CD14-positive monocyte (primary cell): ENCODE measurements around the gene TRAF1. TPM values are rescaled to one million over a fixed set of nuclear protein-coding genes. Genes with fewer than 3 reads are reported as not detected.
A peak's percentile ranks its signal among the peaks of the same experiment; 100 is the strongest.

ENCODE experiments used
- DNase-seq, 3 donors: peaks; one replicate each; pipeline ENCODE4 v3.0.0-alpha.2; 2011 to 2022
- H2AFZ ChIP-seq: 2 replicates; pipeline ENCODE4 v1.6.0; 2012; ENCODE audit warnings: mild to moderate bottlenecking, low read depth, low read length, inconsistent platforms; ENCODE audit not compliant: insufficient read depth, poor library complexity, severe bottlenecking
- H3K27ac ChIP-seq, 2 donors: 1 replicate in 1 of 2; 2 replicates in 1 of 2; pipeline ENCODE4 v1.5.1; 2012 to 2013; ENCODE audit warnings: low read length in 2 of 2, control low read depth in 1 of 2, inconsistent platforms in 1 of 2, low read depth in 1 of 2, mild to moderate bottlenecking in 1 of 2
- H3K27me3 ChIP-seq, 2 donors: one replicate each; pipeline versions ENCODE4 v1.6.0 to v1.6.1; 2011 to 2013; ENCODE audit warnings: low read length in 2 of 2; ENCODE audit not compliant: control insufficient read depth in 2 of 2, insufficient read depth in 2 of 2
- H3K36me3 ChIP-seq, 2 donors: replicated peaks in 1 of 2; 1 replicate in 1 of 2; 2 replicates in 1 of 2; pipeline versions ENCODE4 v1.5.1 to v1.6.1; 2012 to 2013; ENCODE audit warnings: low read length in 2 of 2, control low read depth in 1 of 2, inconsistent platforms in 1 of 2, mild to moderate bottlenecking in 1 of 2; ENCODE audit not compliant: insufficient read depth in 2 of 2, control insufficient read depth in 1 of 2
- H3K4me1 ChIP-seq, 2 donors: 1 replicate in 1 of 2; 2 replicates in 1 of 2; pipeline versions ENCODE4 v1.5.1 to v1.6.1; 2012 to 2013; ENCODE audit warnings: low read length in 2 of 2, control low read depth in 1 of 2, inconsistent platforms in 1 of 2, mild to moderate bottlenecking in 1 of 2, moderate library complexity in 1 of 2; ENCODE audit not compliant: insufficient read depth in 2 of 2, control insufficient read depth in 1 of 2
- H3K4me2 ChIP-seq: replicated peaks from 2 replicates; pipeline ENCODE3; 2012; ENCODE audit warnings: low read length, moderate library complexity, mild to moderate bottlenecking; ENCODE audit not compliant: poor library complexity, severe bottlenecking; ENCODE audit errors: extremely low read depth
- H3K4me3 ChIP-seq, 3 experiments: fragments of 200-600 bp in 1 of 3; sonication (generic) in 1 of 3; replicated peaks in 1 of 3; 1 replicate in 2 of 3; 2 replicates in 1 of 3; pipeline ENCODE4 v1.5.1; 2011 to 2013; ENCODE audit warnings: low read length in 3 of 3, mild to moderate bottlenecking in 3 of 3, control low read depth in 2 of 3, low read depth in 2 of 3, inconsistent platforms in 1 of 3, moderate library complexity in 1 of 3
- H3K79me2 ChIP-seq: 2 replicates; pipeline ENCODE4 v1.6.0; 2012; ENCODE audit warnings: mild to moderate bottlenecking, control low read depth, inconsistent platforms, low read length, moderate library complexity; ENCODE audit not compliant: insufficient read depth
- H3K9ac ChIP-seq: 2 replicates; pipeline ENCODE4 v1.6.0; 2017; ENCODE audit warnings: low read length, mild to moderate bottlenecking; ENCODE audit not compliant: insufficient read depth, poor library complexity, severe bottlenecking
- H3K9me3 ChIP-seq, 2 donors: replicated peaks in 1 of 2; 1 replicate in 1 of 2; 2 replicates in 1 of 2; pipeline versions ENCODE4 v1.5.1 to v1.6.1; 2012 to 2013; ENCODE audit warnings: low read length in 2 of 2, control low read depth in 1 of 2; ENCODE audit not compliant: control insufficient read depth in 1 of 2, insufficient read depth in 1 of 2
- H4K20me1 ChIP-seq: 2 replicates; pipeline ENCODE4 v1.6.0; 2012; ENCODE audit warnings: mild to moderate bottlenecking, low read length, control low read depth, moderate library complexity; ENCODE audit not compliant: insufficient read depth
- H3K27ac Mint-ChIP-seq, 7 donors: one replicate each; pipeline ENCODE4 v1.8.0; 2020; ENCODE audit warnings: mild to moderate bottlenecking in 7 of 7, mixed read lengths in 7 of 7, moderate library complexity in 6 of 7, inconsistent platforms in 2 of 7
- H3K27me3 Mint-ChIP-seq, 3 donors: one replicate each; pipeline ENCODE4 v1.8.0; 2021 to 2022; ENCODE audit warnings: low read depth in 3 of 3, mild to moderate bottlenecking in 3 of 3, mixed read lengths in 3 of 3, moderate library complexity in 3 of 3, inconsistent platforms in 1 of 3
- H3K36me3 Mint-ChIP-seq, 2 donors: one replicate each; pipeline ENCODE4 v1.8.0; 2020; ENCODE audit warnings: mixed read lengths in 2 of 2, inconsistent platforms in 1 of 2, mild to moderate bottlenecking in 1 of 2
- H3K4me1 Mint-ChIP-seq: one replicate; pipeline ENCODE4 v1.8.0; 2020; ENCODE audit warnings: mild to moderate bottlenecking, mixed read lengths
- H3K4me3 Mint-ChIP-seq, 2 donors: one replicate each; pipeline ENCODE4 v1.8.0; 2020; ENCODE audit warnings: mild to moderate bottlenecking in 2 of 2, mixed read lengths in 2 of 2, moderate library complexity in 1 of 2
- H3K9me3 Mint-ChIP-seq, 7 donors: one replicate each; pipeline ENCODE4 v1.8.0; 2020 to 2022; ENCODE audit warnings: mixed read lengths in 7 of 7, mild to moderate bottlenecking in 6 of 7, moderate library complexity in 6 of 7, inconsistent platforms in 2 of 7
- CTCF ChIP-seq: fragments of 200-600 bp; IDR thresholded peaks from one replicate; pipeline ENCODE4 v1.8.0; 2022; ENCODE audit warnings: antibody characterized with exemption, mild to moderate bottlenecking
- WGBS: methylation state at CpG from one replicate; pipeline ENCODE4 v1.1.5; 2013; ENCODE audit warnings: missing lambda C conversion rate; ENCODE audit not compliant: insufficient coverage; 5-methylcytosine and 5-hydroxymethylcytosine counted together
- intact Hi-C, 2 donors: fragments of 100-400 bp; cut with micrococcal nuclease; formaldehyde crosslinking; loops; one replicate each; pipeline versions ENCODE4 v1.15.0 to v1.15.1; 2023
- polyA plus RNA-seq, 3 donors: library from polyadenylated mRNA; depleted of rRNA in 1 of 3; unstranded in 2 of 3; stranded (reverse) in 1 of 3; fragments of 300-500 nt in 2 of 3; fragments of >200 nt in 1 of 3; fragmentation: Illumina TruSeq in 2 of 3; gene quantifications; 1 replicate in 2 of 3; 2 replicates in 1 of 3; pipeline ENCODE4 v1.2.3, GENCODE V29; 2012 to 2021

Gene TRAF1
- polyA plus RNA-seq, 3 donors, result 0.15 to 22.8 (median 0.74) TPM

- H3K9me3 Mint-ChIP-seq, result no peaks in the 10 kb centered on the region
- H4K20me1 ChIP-seq, result no peaks in the 10 kb centered on the region
- H3K9ac ChIP-seq, result no peak overlapping the region
- no peak for DNase-seq
- 94% methylated on average over 3 of the region's 3 CpGs for WGBS
- peaks cover 36 to 45% of the 10 kb centered on the region in 2 donors for H3K36me3 Mint-ChIP-seq
- no peaks in the 10 kb centered on the region for H3K27me3 Mint-ChIP-seq
- H3K4me3 ChIP-seq, result no peak overlapping the region
- peaks cover 16 to 34% of the 10 kb centered on the region in 2 donors for H3K36me3 ChIP-seq
- H3K27ac Mint-ChIP-seq, result peak overlapping the region in 4 of 7 donors; percentile 41 to 95 (median 68)
- H3K9me3 ChIP-seq, result no peaks in the 10 kb centered on the region
- H3K27ac ChIP-seq, result peak overlapping the region in 1 of 2 donors; percentile 85
- no peak overlapping the region for H3K4me3 Mint-ChIP-seq
- peaks cover 51% of the 10 kb centered on the region for H3K4me1 Mint-ChIP-seq
- peaks cover 39 to 46% of the 10 kb centered on the region in 2 donors for H3K4me1 ChIP-seq
- no peak for TF ChIP-seq CTCF
- H3K79me2 ChIP-seq, result peaks cover 43% of the 10 kb centered on the region
- H3K27me3 ChIP-seq, result no peaks in the 10 kb centered on the region
- H2AFZ ChIP-seq, result no peak overlapping the region
- H3K4me2 ChIP-seq, result no peak overlapping the region
- intact Hi-C loops, result no loop called here
These were observed 53.6 kb downstream of the TRAF1 start for GRCh38 chr9:120872791-120873502.

- Histone ChIP-seq H3K4me1 (peaks cover 29 to 35% of the 10 kb centered on the region in 2 donors), H3K9me3 (no peaks in the 10 kb centered on the region), H2AFZ (peak overlapping the region; percentile 87), H3K9ac (no peak overlapping the region), H3K27me3 (no peaks in the 10 kb centered on the region), H3K27ac (peak overlapping the region; percentile 10 to 95), H3K4me3 (no peak overlapping the region), H3K4me2 (no peak overlapping the region), H4K20me1 (no peaks in the 10 kb centered on the region), H3K79me2 (peaks cover 58% of the 10 kb centered on the region), H3K36me3 (peaks cover 32 to 54% of the 10 kb centered on the region in 2 donors)
- H3K36me3 Mint-ChIP-seq, result peaks cover 50 to 65% of the 10 kb centered on the region in 2 donors
- TF ChIP-seq CTCF, result no peak
- H3K4me1 Mint-ChIP-seq, result peaks cover 39% of the 10 kb centered on the region
- no peaks in the 10 kb centered on the region for H3K9me3 Mint-ChIP-seq
- peak overlapping the region; percentile 75 to 99 (median 94) for H3K27ac Mint-ChIP-seq
- H3K27me3 Mint-ChIP-seq, result no peaks in the 10 kb centered on the region
- intact Hi-C loops, result loop anchor here in 1 of 2 donors (2.0 kb wide), 1 partner anchor 67 kb away; no protein-coding TSS in a partner anchor
- peak overlapping the region in 1 of 2 donors; percentile 35 for H3K4me3 Mint-ChIP-seq
- 17% methylated on average over 6 of the region's 9 CpGs for WGBS
- peak in 1 of 3 donors; percentile 35 for DNase-seq
These were observed 56.4 kb downstream of the TRAF1 start for GRCh38 chr9:120870206-120870605.
